GM12872 (cell line): Measurements from ENCODE around the gene NACA2.

Experiments used
- CTCF ChIP-seq: IDR thresholded peaks from 3 replicates; pipeline ENCODE4 v1.5.1; 2011; ENCODE audit warnings: low read depth, mild to moderate bottlenecking, low read length, moderate library complexity; ENCODE audit not compliant: insufficient read depth

The NACA2 gene

GRCh38 chr17:61551255-61551742 lies 39.7 kb downstream of the NACA2 start:
- peak; percentile 47 for TF ChIP-seq CTCF

GRCh38 chr17:61547113-61547512 lies 43.9 kb downstream of the NACA2 start:
- TF ChIP-seq CTCF, result no peak

- TF ChIP-seq CTCF, result no peak
Measured at GRCh38 chr17:61545335-61545938, 45.6 kb downstream of the NACA2 start.

- TF ChIP-seq CTCF, result no peak
Measured at GRCh38 chr17:61543786-61544415, 47.1 kb downstream of the NACA2 start.

- no peak for TF ChIP-seq CTCF
Measured at GRCh38 chr17:61542027-61542426, 49.0 kb downstream of the NACA2 start.

- TF ChIP-seq CTCF, result no peak
Measured at GRCh38 chr17:61540874-61541273, 50.1 kb downstream of the NACA2 start.
